SH-SY5Y (cell line): ENCODE measurements around the gene HOXC11.

Experiments used
- GATA2 ChIP-seq: IDR thresholded peaks from 2 replicates; pipeline ENCODE4 v1.6.1; 2011; ENCODE audit warnings: mild to moderate bottlenecking, low read depth, low read length
- GATA3 ChIP-seq: IDR thresholded peaks from 2 replicates; pipeline ENCODE4 v1.6.1; 2011; ENCODE audit warnings: low read depth, mild to moderate bottlenecking, low read length, moderate library complexity

HOXC11 gene

DNA sequence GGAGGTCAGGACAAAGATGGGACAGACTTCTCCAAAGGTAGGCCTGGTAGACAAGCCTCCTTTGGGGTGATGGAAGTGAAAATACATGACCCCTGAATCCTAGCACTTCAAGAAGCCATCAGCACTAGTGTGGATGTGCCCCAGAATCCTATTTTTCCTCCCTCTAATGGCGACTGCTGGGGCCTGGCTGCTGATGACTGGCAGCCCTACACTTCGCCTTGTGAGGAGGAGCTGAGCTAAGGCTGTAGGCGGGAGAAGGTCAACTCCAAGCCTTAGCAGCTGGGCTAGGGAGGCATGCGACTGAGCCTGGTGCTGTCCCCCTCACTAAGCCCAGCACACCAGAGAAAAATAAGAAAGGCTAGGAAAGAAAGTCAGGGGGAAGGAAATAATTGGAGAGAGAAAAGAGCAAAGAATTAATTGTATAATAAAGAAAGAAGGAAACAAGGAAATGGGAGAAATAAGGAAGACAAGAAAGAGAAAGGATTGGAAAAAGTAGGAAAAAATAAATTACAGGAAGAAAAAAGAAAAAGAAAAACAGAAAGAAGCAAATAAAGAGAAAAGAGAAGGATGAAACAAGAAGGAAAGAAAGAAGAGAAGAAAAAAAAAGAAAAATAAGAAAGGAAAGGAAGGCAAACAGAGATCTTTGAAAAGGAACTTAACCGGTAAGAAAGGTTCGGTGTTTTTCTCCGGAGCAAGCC lies 7.3 kb downstream of the HOXC11 start:
- TF ChIP-seq GATA2 (no peak), GATA3 (no peak)

DNA sequence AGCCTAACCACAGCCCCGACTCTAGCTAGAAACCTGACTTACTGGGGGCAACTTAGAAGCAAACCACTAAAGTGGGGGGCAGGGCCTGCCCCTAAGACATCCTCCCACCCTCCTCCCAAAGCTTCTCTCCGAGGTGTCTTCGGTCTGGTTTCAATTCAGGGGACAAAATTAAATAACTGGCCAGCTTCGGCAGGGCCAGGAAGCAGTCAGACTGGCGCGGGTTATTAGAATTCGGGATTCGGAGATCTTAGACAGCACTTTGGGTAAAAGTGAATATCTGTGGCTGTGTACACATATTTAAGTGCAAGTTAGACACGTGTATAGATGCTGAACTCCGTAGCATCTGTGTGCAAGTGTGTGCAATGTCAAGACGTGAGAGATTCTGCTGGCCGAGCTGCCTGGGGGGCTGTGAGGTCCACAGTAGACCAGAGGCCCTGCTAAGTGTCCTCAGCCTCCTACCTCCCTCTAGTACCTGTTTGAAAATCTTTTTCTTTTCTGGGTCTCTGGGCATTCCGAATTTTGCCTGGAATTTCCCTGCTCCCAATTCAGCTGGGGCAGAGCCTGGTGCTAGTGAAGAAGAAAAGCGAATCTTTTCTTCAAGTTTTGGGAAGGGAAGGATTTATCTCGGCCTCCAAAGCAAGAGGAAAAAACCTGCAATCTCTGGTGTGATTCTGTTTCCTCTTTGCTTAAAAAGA lies 8.0 kb downstream of the HOXC11 start:
- TF ChIP-seq GATA3 = no peak

DNA sequence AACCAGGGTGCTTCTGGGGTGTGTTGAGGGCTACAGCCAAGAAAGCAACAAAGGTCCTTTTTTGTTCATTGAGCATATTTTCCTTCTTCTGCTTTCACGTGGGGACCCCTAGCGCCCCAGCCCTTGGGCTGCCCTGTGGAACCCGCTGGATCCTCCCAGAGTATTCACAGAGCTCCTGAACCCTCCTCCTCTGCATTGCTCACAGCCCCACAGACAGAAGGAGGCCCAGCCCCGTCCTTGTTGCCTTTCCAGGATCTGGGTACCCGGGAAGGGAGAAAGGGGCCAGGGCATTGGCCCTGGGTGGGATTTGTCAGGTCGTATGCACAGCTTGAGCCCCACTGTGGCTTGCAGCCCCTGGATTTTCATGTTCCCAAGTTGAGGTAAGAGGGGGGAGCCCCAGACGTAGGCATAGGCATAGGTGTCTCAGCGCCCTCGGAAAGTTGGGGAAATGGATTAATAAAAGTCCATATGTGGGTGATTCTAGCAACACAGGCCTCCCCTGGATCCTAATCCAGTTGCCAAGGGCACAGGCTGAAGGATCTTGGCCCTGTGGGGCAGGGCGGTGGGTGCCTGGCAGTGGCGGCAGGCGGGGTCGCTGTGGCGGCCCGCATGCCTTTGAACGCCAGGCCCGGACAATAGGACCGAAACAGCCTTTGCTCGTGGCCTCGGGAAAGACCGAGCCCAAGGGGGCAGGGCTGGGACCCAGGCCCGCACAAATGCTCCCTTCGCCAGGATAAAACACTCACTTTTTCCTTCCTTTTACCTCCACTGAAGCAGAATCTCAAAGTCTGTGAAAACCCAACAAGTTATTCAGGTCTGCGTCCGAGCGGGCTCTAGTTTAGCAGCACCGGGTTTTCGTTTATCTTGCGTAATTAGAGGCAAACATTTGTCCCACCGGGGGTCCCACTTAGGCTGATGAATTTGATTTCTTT lies 9.0 kb downstream of the HOXC11 start:
- TF ChIP-seq GATA3 (no peak), GATA2 (no peak)

DNA sequence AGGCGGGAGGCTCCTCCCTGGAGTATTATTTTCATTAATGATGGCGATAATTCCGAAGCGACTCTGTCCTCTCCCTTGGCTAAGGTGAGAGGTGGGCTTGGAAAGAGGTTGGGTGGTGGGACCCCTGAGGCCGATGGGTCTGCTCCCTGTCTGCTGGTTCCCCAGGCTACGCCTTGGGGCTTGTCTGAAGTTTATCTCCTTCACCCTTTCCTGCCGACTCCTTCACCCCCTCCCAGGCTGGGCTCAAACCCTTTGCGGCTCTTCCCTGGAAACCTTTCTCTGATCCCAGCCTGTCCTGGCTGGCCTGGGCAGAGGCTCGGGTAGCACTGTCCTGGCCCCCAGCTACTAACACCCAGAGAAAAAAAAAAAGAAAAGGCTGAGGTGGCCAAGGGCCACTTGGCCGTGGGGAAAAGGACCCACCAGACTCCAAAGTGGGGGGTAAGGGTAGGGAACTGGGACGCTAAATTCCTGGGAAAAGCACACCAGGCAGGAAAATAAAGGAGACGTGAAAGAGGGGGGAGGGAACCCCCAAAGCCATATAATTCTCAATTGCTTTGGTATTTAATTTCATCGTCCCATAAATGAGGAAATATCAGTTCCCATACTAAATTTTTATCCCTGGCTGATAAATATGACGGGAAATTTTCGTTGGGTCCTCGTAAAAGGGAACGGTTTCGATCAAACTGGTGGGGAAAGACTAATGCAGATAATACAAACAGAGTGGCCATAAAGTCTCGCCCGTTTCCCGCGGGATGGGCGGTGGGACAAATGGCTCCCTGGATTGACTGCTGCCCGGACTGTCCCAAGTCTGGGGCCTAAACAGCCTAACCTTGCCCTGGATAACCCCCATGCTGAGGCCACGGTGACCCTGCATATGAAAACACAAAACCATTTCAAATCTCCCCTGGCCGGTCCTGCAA lies 10.0 kb downstream of the HOXC11 start:
- no peak for TF ChIP-seq GATA3
- TF ChIP-seq GATA2 = no peak

DNA sequence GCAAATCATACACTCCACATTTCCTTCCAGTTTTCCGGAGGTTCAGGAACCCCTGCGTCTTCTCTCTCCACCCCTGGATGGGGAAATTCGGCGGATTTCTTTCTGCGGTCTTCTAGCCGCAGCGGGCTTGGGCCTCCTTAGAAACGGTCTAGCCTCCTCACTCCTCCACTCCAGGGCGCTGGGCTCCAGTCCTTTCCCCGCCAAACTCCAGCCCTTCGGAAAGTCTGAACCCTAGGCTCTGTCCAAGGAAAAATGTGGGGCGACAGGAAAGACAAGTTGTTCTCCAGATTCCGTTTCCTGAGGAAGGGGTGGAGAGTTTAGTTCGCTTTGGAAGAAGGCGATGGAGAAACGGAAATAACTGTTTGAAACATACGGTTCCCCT lies 10.6 kb downstream of the HOXC11 start:
- no peak for TF ChIP-seq GATA3
- no peak for TF ChIP-seq GATA2

DNA sequence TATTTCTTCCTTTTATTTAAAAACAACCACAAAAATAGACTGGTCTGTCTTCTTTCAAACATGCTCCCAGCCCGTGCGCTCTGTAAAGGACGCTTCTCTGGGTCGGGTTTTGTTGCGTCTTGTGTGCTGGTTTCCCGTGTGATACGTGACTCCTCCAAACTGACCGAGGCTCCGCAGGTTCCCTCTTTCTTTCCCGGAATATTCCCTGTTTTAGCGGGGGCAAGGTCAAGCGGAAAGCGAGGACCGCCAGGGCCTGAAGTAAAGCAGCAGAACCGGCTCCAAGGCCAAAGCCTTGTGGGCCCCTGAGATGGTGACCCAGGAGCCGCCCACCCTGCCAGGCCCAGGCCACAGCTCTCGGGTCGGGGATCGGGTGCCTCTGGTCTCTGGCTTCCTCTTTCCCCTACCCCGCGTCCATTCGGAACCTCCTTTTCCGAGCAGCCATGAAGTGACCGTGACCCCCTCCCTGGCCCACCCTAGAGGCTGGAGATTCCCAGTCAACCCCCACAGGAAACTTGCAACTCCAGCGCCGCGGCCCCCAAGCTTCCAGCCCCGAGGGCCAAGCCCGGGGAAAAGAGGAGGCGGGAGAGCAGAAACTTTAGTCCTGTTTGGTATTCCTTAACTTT lies 11.1 kb downstream of the HOXC11 start:
- TF ChIP-seq GATA2 (no peak), GATA3 (no peak)

DNA sequence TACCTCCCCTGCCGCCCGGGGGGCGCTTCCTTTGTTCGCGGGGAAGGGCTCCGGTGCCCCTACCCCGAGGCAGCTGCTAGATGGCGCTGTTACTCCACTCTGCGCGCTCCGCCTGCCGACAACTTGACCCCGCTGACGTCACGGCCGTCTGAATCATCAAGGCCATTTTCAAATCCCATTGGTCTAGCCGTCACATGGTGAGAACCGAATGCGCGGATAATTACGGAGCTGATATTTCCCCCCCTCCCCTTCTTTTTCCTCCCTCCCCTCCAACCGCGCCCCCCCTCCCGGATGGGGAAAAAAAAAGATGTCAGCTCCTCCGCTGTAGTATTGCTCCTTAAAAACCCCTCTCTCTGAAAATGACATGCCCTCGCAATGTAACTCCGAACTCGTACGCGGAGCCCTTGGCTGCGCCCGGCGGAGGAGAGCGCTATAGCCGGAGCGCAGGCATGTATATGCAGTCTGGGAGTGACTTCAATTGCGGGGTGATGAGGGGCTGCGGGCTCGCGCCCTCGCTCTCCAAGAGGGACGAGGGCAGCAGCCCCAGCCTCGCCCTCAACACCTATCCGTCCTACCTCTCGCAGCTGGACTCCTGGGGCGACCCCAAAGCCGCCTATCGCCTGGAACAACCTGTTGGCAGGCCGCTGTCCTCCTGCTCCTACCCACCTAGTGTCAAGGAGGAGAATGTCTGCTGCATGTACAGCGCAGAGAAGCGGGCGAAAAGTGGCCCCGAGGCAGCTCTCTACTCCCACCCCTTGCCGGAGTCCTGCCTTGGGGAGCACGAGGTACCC lies 12.2 kb downstream of the HOXC11 start, which contains the start of gene HOXC10:
HOXC10 (plus strand) TSS at position 246 of the 791 bp plus-strand sequence; CDS start at position 360, 114 bp downstream.
- TF ChIP-seq GATA2 = no peak
- TF ChIP-seq GATA3 = no peak

DNA sequence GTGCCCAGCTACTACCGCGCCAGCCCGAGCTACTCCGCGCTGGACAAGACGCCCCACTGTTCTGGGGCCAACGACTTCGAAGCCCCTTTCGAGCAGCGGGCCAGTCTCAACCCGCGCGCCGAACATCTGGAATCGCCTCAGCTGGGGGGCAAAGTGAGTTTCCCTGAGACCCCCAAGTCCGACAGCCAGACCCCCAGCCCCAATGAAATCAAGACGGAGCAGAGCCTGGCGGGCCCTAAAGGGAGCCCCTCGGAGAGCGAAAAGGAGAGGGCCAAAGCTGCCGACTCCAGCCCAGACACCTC lies 12.7 kb downstream of the HOXC11 start:
- TF ChIP-seq GATA2 (no peak), GATA3 (no peak)

DNA sequence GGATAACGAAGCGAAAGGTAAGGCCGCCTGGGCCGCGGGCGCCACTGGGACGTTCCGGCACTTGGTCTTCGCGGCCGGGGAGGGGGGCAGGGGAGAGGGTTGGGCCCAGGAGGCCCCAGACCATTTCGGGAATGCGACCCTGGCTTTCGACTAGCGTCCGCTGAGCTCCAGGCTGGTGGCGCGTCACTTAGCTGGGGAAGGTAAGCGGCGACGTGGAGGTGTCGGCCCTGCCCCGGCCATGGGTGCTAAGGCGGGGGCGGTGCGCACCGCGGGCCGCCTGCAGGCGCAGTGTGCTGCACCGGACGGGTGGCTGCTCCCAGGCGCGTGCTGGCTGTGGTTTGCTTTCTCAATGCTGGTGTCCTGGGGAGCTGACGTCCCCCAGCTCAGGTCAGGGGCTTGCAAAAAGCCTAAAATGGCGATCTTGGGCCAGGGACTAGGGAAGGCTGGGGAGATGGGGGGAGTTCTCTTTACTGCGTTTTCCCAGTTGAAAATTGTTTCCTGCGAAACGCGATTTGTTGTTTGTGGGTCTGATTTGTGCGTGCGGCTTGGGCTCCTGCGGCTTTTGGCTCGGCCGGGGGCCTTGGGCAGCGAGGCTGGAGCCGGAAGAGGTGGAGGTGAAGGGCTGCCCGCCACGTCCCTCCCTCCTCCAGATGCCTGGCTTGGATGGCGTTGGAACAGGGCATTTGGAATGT lies 13.2 kb downstream of the HOXC11 start:
- TF ChIP-seq GATA3 (no peak), GATA2 (no peak)

DNA sequence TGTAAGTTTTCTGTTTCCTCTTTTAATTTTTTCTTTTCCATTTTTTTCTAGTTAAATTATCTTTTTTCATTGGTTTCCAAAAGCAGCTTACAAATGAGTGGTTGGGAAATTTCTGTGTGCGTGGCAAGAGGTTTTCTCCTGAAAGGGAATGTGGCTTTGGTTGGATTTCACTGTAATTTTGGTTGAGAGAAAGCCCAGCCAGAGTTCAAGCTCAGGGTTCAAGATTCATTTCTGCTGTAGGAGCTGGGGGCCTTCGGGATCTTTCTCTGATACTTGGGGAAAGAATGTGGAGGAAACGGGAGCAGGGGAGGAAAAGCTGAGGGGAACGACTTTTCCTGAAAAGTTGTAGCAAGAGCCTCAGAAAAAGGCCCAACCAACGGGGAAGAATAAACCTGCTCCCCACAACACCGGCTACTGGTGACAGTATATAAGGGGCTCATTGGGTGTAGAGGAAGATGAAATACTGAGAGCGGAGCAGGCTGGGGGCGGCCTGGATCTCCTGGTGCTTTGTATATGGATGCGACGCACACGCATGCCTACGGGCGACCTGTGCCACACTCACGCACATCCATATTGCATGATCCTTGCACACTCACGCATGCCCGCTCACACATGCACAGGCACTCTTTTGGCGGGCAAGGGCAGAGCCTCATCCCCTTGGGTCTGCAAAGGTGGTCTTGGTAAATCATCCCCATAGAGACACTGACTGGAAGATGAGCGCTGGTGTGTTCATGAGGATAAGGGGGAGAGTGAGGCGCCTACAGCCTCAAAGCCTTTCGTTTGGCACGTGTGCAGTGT lies 14.0 kb downstream of the HOXC11 start:
- TF ChIP-seq GATA2 (no peak), GATA3 (no peak)

DNA sequence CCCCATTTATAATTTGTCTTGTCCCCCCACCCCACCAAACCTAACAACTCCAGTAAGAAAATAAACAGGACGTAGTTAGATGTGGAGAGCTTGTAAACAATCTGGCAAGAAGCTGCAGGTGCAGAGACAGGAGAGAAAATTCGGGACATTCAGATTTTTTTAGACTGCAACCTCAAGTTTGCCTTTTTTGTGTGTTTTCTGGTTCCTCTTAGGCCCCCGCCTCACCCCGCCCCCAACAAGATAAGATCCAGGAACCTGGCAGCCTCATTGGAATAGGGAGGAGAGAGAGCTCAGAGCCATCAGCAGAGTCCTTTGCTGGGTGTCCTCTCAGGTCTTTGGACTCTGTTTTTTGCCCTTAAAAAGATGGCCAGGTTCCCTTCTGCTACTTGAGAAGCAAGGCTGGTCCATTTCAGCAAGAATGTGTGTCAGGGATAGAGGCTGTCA lies 14.9 kb downstream of the HOXC11 start:
- TF ChIP-seq GATA3 = no peak
- TF ChIP-seq GATA2 = no peak
